Measurements from ENCODE around the gene HOMER2. TPM values are rescaled to one million over a fixed set of nuclear protein-coding genes. Genes with fewer than 3 reads are reported as not detected.

Gene HOMER2
- total and polyA plus RNA-seq, 2 of the 4 experiments (the other 2 are of a cell fraction) = 0.54 to 0.79 TPM

DNA sequence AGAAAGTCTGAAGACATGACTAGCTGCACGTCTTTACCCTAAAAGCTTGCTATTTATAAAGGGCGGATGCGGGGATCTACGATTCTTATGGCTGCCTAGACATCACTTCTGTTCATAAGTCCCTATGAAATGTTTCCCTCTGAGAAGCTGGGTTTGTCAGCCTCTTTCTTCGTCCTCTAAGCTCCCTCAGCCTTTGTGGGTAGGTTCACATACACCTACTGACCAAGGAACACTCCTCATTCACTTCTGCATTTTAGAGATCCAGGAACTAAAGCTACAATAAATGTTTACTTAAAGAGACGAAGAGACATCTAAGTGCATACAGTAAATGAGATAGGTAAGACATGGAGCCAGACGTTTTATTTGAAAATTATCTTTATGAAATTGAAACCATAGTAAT lies 16.8 kb upstream of the HOMER2 start:
- in situ Hi-C loops (cut with MboI; ENCODE audit: low sequenced_read_pairs) (no loop called here), intact Hi-C loops (cut with micrococcal nuclease) (no loop called here), dilution Hi-C loops (cut with HindIII; ENCODE audit: low sequenced_read_pairs, unreplicated experiment) (no loop called here)
- H3K9ac ChIP-seq (ENCODE audit: low read depth, low read length) = no peak overlapping the region
- TF ChIP-seq, protein P1, sequence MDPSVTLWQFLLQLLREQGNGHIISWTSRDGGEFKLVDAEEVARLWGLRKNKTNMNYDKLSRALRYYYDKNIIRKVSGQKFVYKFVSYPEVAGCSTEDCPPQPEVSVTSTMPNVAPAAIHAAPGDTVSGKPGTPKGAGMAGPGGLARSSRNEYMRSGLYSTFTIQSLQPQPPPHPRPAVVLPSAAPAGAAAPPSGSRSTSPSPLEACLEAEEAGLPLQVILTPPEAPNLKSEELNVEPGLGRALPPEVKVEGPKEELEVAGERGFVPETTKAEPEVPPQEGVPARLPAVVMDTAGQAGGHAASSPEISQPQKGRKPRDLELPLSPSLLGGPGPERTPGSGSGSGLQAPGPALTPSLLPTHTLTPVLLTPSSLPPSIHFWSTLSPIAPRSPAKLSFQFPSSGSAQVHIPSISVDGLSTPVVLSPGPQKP (IDR thresholded peaks at IDR 0.05; ENCODE audit: borderline replicate concordance, low read depth, low read length) = no peak
- no peak for TF ChIP-seq MAFK (IDR thresholded peaks at IDR 0.05; ENCODE audit: low read depth, low read length)
- TF ChIP-seq, protein P2, sequence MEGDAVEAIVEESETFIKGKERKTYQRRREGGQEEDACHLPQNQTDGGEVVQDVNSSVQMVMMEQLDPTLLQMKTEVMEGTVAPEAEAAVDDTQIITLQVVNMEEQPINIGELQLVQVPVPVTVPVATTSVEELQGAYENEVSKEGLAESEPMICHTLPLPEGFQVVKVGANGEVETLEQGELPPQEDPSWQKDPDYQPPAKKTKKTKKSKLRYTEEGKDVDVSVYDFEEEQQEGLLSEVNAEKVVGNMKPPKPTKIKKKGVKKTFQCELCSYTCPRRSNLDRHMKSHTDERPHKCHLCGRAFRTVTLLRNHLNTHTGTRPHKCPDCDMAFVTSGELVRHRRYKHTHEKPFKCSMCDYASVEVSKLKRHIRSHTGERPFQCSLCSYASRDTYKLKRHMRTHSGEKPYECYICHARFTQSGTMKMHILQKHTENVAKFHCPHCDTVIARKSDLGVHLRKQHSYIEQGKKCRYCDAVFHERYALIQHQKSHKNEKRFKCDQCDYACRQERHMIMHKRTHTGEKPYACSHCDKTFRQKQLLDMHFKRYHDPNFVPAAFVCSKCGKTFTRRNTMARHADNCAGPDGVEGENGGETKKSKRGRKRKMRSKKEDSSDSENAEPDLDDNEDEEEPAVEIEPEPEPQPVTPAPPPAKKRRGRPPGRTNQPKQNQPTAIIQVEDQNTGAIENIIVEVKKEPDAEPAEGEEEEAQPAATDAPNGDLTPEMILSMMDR (conservative IDR thresholded peaks at IDR 0.05; ENCODE audit: low read depth, low read length) = no peak
- TF ChIP-seq POLR2A (IDR thresholded peaks at IDR 0.05; ENCODE audit: low read depth, low read length) = no peak
- H3K23ac ChIP-seq (ENCODE audit: low read depth, low read length) = no peak overlapping the region
- H4K91ac ChIP-seq (ENCODE audit: insufficient read depth, low read depth, low read length) = no peak overlapping the region
- no peak overlapping the region for H4K5ac ChIP-seq (ENCODE audit: low read depth, low read length)
- H2BK20ac ChIP-seq (ENCODE audit: low read depth, low read length) = no peak overlapping the region
- no peak overlapping the region for H4K8ac ChIP-seq (ENCODE audit: low read depth in 2 of 2, low read length in 2 of 2)
- H3K4ac ChIP-seq (ENCODE audit: low read depth, low read length) = no peak overlapping the region
- no peak overlapping the region for H3K56ac ChIP-seq (ENCODE audit: extremely low read depth, insufficient read depth, low read length)
- H3K14ac ChIP-seq (replicated peaks; ENCODE audit: low read depth, low read length) = no peak overlapping the region
- DNase-seq = no peak
- H3K4me2 ChIP-seq (ENCODE audit: low read depth, low read length) = no peak overlapping the region
- H3K9me3 ChIP-seq (ENCODE audit: control insufficient read depth, insufficient read depth, low read length) = no peaks in the 10 kb centered on the region
- no peaks in the 10 kb centered on the region for H3K79me1 ChIP-seq (ENCODE audit: low read depth in 1 of 2, low read length in 2 of 2)
- H3K4me1 ChIP-seq (ENCODE audit: control insufficient read depth, insufficient read depth, low read length) = no peaks in the 10 kb centered on the region
- no peaks in the 10 kb centered on the region for H4K20me1 ChIP-seq (ENCODE audit: insufficient read depth, low read length)
- H3K18ac ChIP-seq (ENCODE audit: low read depth, low read length) = no peak overlapping the region
- CTCF ChIA-PET = interaction anchor here (0.8 kb wide), 1 partner anchor 228 kb away, joined by 3 read pairs; no protein-coding TSS in a partner anchor
- H2BK5ac ChIP-seq (ENCODE audit: low read depth, low read length, poor library complexity, severe bottlenecking) = no peak overlapping the region
- WGBS, 2 experiments (ENCODE audit: extremely low coverage in 2 of 2, insufficient read length in 1 of 2) = no CpG with 5 or more reads among the region's 7 CpGs
- no TSS peak for BruUV-seq (replicated peaks)
- H3K27ac ChIP-seq (ENCODE audit: insufficient read depth, low read length) = no peak overlapping the region
- no peaks in the 10 kb centered on the region; the same call in 1 of the 2 replicates for H3K27me3 ChIP-seq (ENCODE audit: control insufficient read depth, insufficient read depth, low read length)
- no peak overlapping the region for H2BK120ac ChIP-seq (ENCODE audit: low read depth, low read length)
- no peaks in the 10 kb centered on the region for H3K9me1 ChIP-seq (ENCODE audit: insufficient read depth, low read length)
- no peaks in the 10 kb centered on the region for H3K36me3 ChIP-seq (ENCODE audit: control insufficient read depth, insufficient read depth, low read length)
- H3K4me3 ChIP-seq (ENCODE audit: insufficient read depth, low read depth, low read length) = no peak overlapping the region
- H2BK15ac ChIP-seq (ENCODE audit: low read depth, low read length) = no peak overlapping the region
- no peak for ATAC-seq (ENCODE audit: low read depth)
- H2AK5ac ChIP-seq (ENCODE audit: low read depth, low read length) = no peak overlapping the region
- no peak overlapping the region for H2AK9ac ChIP-seq (replicated peaks; ENCODE audit: low read depth, low read length, poor library complexity)
- POLR2A ChIA-PET (ENCODE audit: unreplicated experiment) = no interaction called here
- no peak overlapping the region for H2AFZ ChIP-seq (replicated peaks; ENCODE audit: low read length, poor library complexity)
